ENCODE data around the gene LAMA1.

Gene LAMA1

GRCh38 chr18:6994056-6994770 lies 123.4 kb downstream of the LAMA1 start:
- DNase-seq (ENCODE audit: low read depth): no peak

GRCh38 chr18:6992761-6993160 lies 124.8 kb downstream of the LAMA1 start:
- no peak for DNase-seq (ENCODE audit: low read depth)

- DNase-seq (ENCODE audit: low read depth): no peak
Measured at GRCh38 chr18:6983366-6983765, 134.2 kb downstream of the LAMA1 start.

- no peak for DNase-seq (ENCODE audit: low read depth)
Measured at GRCh38 chr18:6982398-6982797, 135.2 kb downstream of the LAMA1 start.

GRCh38 chr18:6980363-6980762 lies 137.2 kb downstream of the LAMA1 start:
- no peak for DNase-seq (ENCODE audit: low read depth)

GRCh38 chr18:6979954-6980353 lies 137.6 kb downstream of the LAMA1 start:
- DNase-seq (ENCODE audit: low read depth): no peak

- no peak for DNase-seq (ENCODE audit: low read depth)
Measured at GRCh38 chr18:6976935-6977334, 140.7 kb downstream of the LAMA1 start.

GRCh38 chr18:6975084-6975483 lies 142.5 kb downstream of the LAMA1 start:
- DNase-seq (ENCODE audit: low read depth): no peak

GRCh38 chr18:6971823-6972478 lies 145.6 kb downstream of the LAMA1 start:
- no peak for DNase-seq (ENCODE audit: low read depth)

GRCh38 chr18:6963452-6964097 lies 154.0 kb downstream of the LAMA1 start:
- DNase-seq (ENCODE audit: low read depth): no peak

GRCh38 chr18:6962571-6963451 lies 154.8 kb downstream of the LAMA1 start:
- DNase-seq (ENCODE audit: low read depth): no peak

- no peak for DNase-seq (ENCODE audit: low read depth)
Measured at GRCh38 chr18:6961331-6961730, 156.3 kb downstream of the LAMA1 start.

GRCh38 chr18:6960656-6961055 lies 156.9 kb downstream of the LAMA1 start:
- no peak for DNase-seq (ENCODE audit: low read depth)

GRCh38 chr18:6960124-6960523 lies 157.5 kb downstream of the LAMA1 start:
- DNase-seq (ENCODE audit: low read depth): no peak

GRCh38 chr18:6959110-6959509 lies 158.5 kb downstream of the LAMA1 start:
- no peak for DNase-seq (ENCODE audit: low read depth)

GRCh38 chr18:6956999-6957398 lies 160.6 kb downstream of the LAMA1 start:
- no peak for DNase-seq (ENCODE audit: low read depth)

- DNase-seq (ENCODE audit: low read depth): no peak
Measured at GRCh38 chr18:6956495-6956894, 161.1 kb downstream of the LAMA1 start.

- no peak for DNase-seq (ENCODE audit: low read depth)
Measured at GRCh38 chr18:6955304-6955703, 162.3 kb downstream of the LAMA1 start.

- no peak for DNase-seq (ENCODE audit: low read depth)
Measured at GRCh38 chr18:6954501-6954900, 163.1 kb downstream of the LAMA1 start.

GRCh38 chr18:6951336-6952090 lies 166.1 kb downstream of the LAMA1 start:
- no peak for DNase-seq (ENCODE audit: low read depth)

- no peak for DNase-seq (ENCODE audit: low read depth)
Measured at GRCh38 chr18:6950641-6951040, 167.0 kb downstream of the LAMA1 start.
